Stimulated activated CD4-positive, alpha-beta T cell treated with anti-CD3 and anti-CD28 coated beads, Interleukin-12 subunit alpha, Interleukin-12 subunit beta, amount 100 ng/mL, for 48 hours (primary cell): Measurements from ENCODE around the gene P2RX6.

Experiments used
- DNase-seq, 3 donors: peaks; one replicate each; pipeline ENCODE4 v3.0.0-alpha.2; 2020; ENCODE audit warnings: low read depth in 2 of 3, low spot score in 1 of 3

Gene P2RX6

DNA sequence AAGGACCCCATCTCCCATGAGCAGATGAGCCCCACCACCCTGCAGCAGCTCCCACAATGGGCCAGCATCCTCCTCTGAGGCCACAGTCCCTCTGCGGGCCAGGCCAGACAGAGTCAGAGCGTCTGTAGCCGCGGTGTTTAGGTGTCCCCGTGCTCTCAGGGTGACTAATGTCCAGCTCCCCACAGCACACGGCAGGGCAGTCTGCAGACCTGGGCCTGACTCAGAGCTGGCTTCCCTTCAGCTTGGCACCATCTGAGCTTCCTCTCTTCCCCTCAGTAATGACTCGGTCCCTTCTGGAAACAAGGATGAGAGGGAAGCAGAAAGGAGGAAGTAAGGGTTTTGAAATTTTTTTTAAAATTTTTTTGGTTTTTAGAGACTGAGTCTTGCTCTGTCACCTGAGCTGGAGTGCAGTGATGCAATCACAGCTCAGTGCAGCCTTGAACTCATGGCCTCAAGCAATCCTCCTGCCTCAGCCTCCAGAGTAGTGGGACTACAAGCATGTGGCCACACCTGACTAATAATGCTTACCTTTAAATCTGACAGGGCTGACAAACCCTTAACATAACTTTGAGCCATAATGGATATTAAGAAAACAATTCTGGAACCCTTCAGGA, 59.2 kb downstream of the P2RX6 start:
- no peak for DNase-seq

DNA sequence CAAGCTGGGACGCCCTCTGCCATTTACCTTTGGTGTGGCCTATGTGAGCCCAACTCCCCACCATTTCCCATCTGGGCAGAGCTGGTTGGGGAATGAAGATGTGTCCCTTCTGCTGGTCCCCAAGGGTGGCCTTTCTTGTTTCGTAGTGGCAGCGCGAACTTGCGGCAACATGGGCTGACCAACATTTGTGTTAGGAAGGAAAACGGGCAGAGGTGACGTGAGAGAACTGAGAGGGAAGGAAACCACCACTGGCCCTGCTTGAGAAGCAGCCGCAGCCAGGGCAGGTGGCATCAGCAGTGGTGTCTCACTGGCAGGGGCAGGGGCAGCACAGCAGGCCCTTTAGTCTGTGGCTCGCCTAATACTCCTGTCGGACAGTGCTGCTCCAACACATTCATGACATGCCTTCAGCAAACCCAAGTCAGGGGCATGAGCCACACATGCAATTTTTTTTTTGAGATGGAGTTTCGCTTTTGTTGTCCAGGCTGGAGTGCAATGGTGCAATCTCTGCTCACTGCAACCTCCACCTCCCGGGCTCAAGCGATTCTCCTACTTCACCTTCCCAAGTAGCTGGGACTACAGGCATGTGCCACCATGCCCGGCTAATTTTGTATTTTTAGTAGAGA, 60.7 kb downstream of the P2RX6 start:
- no peak for DNase-seq

DNA sequence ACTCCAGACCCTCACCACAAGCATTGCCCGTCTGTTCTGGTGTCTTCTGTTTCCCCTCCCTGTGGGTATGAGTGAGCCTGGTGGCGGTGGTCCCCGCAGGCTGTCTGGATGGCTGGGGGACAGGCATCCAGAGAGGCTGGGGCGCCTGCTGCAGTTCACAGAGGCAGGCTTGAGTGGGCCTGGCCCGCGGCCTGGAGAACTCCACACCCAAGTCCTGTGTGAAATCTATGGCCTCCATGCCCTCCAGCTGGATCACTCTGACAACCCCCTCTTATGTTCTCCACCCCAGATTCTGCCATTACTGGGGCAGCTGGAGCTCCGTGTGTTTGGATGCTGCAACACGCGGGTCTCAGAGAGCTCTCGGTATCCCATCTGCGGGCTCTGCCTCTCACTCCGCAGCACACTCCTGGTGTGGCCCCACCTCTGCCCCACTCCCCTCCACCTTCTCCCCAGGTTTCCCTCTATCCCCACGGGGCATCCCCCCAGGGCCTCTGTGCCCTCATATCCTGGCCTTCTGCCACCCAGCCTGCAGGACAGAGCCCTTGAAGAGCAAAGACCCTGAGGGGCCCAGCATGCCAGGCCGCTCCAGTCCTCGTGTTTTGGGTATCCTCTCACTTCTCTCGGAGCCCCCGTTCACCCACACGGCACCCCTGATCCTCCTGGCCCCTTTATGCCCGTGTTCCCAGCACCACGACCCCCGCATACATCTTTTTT, 62.1 kb downstream of the P2RX6 start:
- DNase-seq: no peak
